ENCODE results near the gene TIAM2.

TIAM2 gene

DNA sequence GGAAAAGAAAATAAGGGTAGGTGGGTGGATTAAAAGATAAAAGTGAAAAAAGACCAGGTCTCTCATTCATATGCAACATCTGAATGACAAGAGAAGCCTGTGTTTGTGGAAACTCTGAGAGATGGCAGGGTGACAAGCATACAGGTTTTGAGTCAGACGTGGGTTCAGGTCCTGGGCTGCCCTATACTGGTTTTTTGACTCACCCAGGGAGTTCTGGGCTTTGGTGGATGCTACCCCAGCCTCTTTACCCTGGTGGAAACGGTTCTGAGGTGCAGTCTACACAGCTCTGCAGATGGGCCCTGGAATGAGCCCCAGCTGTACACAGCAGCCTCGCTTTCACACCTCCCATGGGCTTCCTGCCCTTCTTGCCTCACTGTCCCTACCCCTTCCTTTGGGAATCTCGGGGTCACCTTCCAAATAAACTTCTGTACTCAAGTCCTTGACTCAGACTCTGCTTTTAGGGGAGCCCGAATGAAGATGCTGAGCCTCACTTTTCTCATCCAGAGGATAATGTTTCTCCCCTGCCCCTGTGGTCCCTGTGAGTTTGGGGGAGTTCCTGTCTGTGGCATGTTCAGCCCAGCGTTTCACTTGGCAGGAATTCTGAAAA, 191.0 kb downstream of the TIAM2 start:
- TF ChIP-seq, protein P1, sequence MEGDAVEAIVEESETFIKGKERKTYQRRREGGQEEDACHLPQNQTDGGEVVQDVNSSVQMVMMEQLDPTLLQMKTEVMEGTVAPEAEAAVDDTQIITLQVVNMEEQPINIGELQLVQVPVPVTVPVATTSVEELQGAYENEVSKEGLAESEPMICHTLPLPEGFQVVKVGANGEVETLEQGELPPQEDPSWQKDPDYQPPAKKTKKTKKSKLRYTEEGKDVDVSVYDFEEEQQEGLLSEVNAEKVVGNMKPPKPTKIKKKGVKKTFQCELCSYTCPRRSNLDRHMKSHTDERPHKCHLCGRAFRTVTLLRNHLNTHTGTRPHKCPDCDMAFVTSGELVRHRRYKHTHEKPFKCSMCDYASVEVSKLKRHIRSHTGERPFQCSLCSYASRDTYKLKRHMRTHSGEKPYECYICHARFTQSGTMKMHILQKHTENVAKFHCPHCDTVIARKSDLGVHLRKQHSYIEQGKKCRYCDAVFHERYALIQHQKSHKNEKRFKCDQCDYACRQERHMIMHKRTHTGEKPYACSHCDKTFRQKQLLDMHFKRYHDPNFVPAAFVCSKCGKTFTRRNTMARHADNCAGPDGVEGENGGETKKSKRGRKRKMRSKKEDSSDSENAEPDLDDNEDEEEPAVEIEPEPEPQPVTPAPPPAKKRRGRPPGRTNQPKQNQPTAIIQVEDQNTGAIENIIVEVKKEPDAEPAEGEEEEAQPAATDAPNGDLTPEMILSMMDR (IDR thresholded peaks at IDR 0.05; ENCODE audit: low read depth, low read length, missing control alignments), result no peak
- DNase-seq (ENCODE audit: low read depth), result no peak
- peak overlapping the region; percentile 78 for H3K4me3 ChIP-seq (ENCODE audit: low read depth, low read length)

DNA sequence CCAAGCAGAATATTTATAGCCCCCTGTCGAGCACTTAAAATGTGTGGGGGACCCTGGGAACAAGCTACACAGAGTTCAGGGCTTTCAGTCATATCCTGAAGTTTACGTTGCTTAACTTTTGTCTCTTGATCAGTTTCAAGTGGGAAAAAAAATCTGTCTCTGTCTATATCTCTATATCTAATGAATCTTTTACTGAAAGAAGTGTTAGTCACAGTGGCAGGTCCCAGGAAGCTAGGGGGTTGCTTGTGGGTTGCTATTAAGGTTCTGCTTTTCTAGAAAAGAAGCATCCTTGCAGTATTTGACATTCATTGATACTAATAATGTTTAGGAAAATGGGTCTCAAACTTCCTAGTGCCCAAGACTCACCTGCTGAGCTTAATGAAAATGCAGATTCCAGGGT, 192.0 kb downstream of the TIAM2 start:
- H3K4me3 ChIP-seq (ENCODE audit: low read depth, low read length), result peak overlapping the region; percentile 78; the same call in 1 of the 2 replicates
- TF ChIP-seq, protein P1 (IDR thresholded peaks at IDR 0.05; ENCODE audit: low read depth, low read length, missing control alignments), result no peak

DNA sequence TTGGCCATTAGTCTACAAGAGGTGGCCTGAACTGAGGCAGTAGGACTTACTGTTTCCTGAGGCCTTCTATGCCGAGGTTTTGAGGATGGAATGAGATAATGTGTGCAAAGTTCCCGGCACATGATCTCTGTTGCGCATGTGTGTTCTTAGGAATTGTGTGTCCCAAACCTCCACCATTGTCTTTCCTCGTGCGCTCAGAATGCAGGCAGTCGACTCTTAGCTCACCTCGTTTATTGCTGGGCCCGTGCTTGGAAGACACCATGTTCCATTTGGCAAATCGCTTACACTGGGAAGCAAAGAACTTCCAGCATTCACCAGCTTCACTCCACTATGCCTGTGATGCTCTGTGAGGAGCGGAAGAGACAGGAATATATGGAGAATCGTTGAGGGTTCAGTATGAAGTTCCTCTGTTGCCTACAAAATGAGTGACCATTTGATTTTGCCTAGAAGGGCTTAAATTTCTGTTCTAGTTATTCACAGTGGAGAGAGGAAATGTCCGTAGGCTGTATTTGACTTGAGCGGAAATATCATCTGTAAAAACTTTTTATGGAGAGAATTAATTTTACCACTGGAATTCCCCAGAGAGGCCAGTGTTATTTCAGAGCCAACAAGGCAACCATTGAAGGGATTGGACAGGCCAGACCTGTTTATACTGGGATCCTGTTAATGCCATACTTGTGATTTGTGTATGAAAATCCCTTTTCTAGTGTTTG, 193.0 kb downstream of the TIAM2 start:
- no peak overlapping the region for H3K4me3 ChIP-seq (ENCODE audit: low read depth, low read length)

More for the DNA sequence above, 192.0 kb downstream of the TIAM2 start:
- no peak for DNase-seq (ENCODE audit: low read depth)

DNA sequence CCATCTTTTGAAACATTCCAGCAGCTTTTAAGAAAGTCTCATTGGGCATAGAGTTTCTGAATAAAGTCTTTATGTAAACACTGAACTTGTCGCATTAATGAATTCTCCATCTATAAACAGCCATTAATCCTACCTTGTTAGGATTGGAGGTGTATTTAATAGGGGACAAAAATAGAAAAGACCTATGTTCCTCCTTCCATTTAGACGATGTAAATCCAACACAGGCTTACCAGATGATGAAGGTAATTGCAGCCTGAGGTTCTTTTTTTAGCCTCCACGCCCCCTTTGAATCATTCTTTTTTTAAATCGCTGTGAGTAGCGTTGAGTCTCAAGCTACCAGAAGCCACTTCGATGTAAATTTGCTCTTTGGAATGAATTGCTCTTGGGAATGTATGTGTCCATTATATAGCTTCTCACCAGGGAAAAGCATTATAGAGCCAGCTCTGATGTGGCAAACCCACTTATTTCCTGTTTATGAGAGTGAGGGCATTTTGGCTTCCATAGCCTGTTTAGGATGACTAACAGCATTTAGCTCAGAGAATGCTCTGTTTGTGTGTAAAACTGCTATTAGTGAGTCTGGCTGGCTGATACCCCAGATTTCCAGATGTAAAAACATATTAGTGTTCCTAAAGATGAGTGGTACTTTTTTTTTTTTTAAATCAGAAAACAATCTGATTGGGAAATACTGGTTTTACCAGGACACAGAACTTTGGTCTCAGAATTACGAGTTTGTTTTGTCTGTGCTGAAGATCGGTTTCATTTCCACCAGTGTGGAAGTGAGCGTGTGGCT, 193.8 kb downstream of the TIAM2 start:
- TF ChIP-seq, protein P1 (IDR thresholded peaks at IDR 0.05; ENCODE audit: low read depth, low read length, missing control alignments), result no peak
- DNase-seq (ENCODE audit: low read depth), result no peak
- no peak overlapping the region; the same call in 1 of the 2 replicates for H3K4me3 ChIP-seq (ENCODE audit: low read depth, low read length)

More for the DNA sequence above, 193.0 kb downstream of the TIAM2 start:
- TF ChIP-seq, protein P1 (IDR thresholded peaks at IDR 0.05; ENCODE audit: low read depth, low read length, missing control alignments), result no peak
- DNase-seq (ENCODE audit: low read depth), result no peak

DNA sequence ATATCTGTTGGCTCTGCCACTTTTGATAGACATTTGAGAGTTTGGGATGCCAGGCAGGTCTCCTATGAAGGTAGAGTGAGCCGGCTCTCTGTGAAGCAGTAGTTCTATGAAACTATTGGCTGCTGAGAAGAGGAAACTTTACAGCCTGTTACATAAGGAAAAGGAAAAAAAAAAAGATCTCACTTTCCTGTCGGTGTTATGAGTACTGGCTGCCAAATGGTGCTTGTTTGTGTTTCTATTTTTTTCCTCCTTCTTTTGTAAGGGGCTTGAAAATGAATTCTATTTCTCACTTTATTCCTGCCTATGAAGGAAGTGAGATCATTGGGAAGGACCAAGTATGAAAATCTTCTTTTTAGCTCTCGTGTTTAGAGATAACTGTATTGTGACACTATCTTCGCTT, 195.6 kb downstream of the TIAM2 start:
- TF ChIP-seq, protein P1 (IDR thresholded peaks at IDR 0.05; ENCODE audit: low read depth, low read length, missing control alignments), result no peak
- no peak for DNase-seq (ENCODE audit: low read depth)
- H3K4me3 ChIP-seq (ENCODE audit: low read depth, low read length), result no peak overlapping the region

DNA sequence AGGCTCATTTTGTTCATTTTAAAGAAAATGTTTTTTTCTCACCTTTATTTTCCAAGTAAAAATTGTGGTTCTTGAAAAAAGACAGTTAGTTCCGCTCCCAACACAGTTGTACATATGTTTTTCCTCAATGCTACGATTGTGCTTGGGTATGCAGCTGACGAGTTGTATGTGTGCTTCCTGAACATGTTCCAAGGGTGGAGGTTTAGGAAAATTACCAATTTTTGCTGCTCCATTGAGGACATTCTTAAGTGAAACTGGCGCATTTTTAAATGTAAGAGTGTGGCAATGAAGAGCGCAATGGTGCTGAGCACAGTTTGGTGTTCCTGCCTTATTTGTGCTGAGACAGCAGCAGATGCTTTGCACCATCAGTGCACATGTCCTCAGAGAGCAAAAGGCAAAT, 198.4 kb downstream of the TIAM2 start:
- H3K4me3 ChIP-seq (ENCODE audit: low read depth, low read length), result no peak overlapping the region
- TF ChIP-seq, protein P1 (IDR thresholded peaks at IDR 0.05; ENCODE audit: low read depth, low read length, missing control alignments), result no peak
- no peak for DNase-seq (ENCODE audit: low read depth)
